Endothelial cell of umbilical vein (primary cell): ENCODE data around the gene MTTP. TPM values are rescaled to one million over a fixed set of nuclear protein-coding genes. Genes with fewer than 3 reads are reported as not detected.

Experiments used
- BruUV-seq: library from RNA; stranded (reverse); fragments of 400-500 nt; replicated peaks from 2 replicates; lab custom pipeline; 2021; lab: Mats Ljungman, UMichigan
- CTCF ChIA-PET: fragments of 300-600, 350-600 bp; sonication (Branson Sonifier 250); formaldehyde crosslinking; loops from one replicate; lab custom pipeline; 2021; ENCODE audit warnings: antibody characterized with exemption, inconsistent platforms; lab: Charles Lee
- POLR2A ChIA-PET: fragments of 300-600, 350-600 bp; sonication (Branson Sonifier 250); formaldehyde crosslinking; loops from one replicate; lab custom pipeline; 2021; ENCODE audit warnings: antibody characterized with exemption, inconsistent platforms; lab: Charles Lee
- DNase-seq: peaks from one replicate; pipeline ENCODE4 v3.0.0-alpha.2; 2011; ENCODE audit warnings: low read depth, low spot score
- FAIRE-seq: peaks from 2 replicates; lab custom pipeline; 2011; peaks lifted over from hg19 to GRCh38; lab: Jason Lieb, UNC
- H2AFZ ChIP-seq: 2 replicates; pipeline ENCODE4 v1.6.0; 2012; ENCODE audit warnings: low read depth, low read length, control low read depth, inconsistent platforms
- H3K27ac ChIP-seq: 2 replicates; pipeline ENCODE4 v1.5.1; 2011; ENCODE audit warnings: low read depth, mild to moderate bottlenecking, control low read depth, low read length, moderate library complexity; ENCODE audit not compliant: insufficient read depth
- H3K27me3 ChIP-seq, 2 experiments: 2 replicates each; pipeline versions ENCODE4 v1.6.0 to v1.6.1; 2011; ENCODE audit warnings: low read length in 2 of 2, mixed read lengths in 1 of 2; ENCODE audit not compliant: control insufficient read depth in 2 of 2, insufficient read depth in 2 of 2
- H3K36me3 ChIP-seq, 2 experiments: 2 replicates in 1 of 2; 3 replicates in 1 of 2; pipeline ENCODE4 v1.5.1; 2011; ENCODE audit warnings: low read length in 2 of 2, mild to moderate bottlenecking in 1 of 2, moderate library complexity in 1 of 2; ENCODE audit not compliant: control insufficient read depth in 2 of 2, insufficient read depth in 2 of 2; ENCODE audit errors: extremely low read depth in 1 of 2
- H3K4me1 ChIP-seq: 3 replicates; pipeline ENCODE4 v1.5.1; 2011; ENCODE audit warnings: mild to moderate bottlenecking, low read length; ENCODE audit not compliant: control insufficient read depth, insufficient read depth; ENCODE audit errors: extremely low read depth
- H3K4me2 ChIP-seq: 2 replicates; pipeline ENCODE4 v1.6.1; 2011; ENCODE audit warnings: low read length, control low read depth, mixed read lengths; ENCODE audit not compliant: insufficient read depth
- H3K4me3 ChIP-seq, 3 experiments: fragments of 200-600 bp in 1 of 3; sonication (generic), shearing (Covaris generic) in 1 of 3; replicated peaks in 1 of 3; 2 replicates each; pipeline ENCODE4 v1.5.1; 2011 to 2016; ENCODE audit warnings: control low read depth in 3 of 3, low read length in 3 of 3, mild to moderate bottlenecking in 2 of 3, inconsistent platforms in 1 of 3, low read depth in 1 of 3, moderate library complexity in 1 of 3; ENCODE audit not compliant: insufficient read depth in 1 of 3
- H3K79me2 ChIP-seq: 2 replicates; pipeline ENCODE4 v1.6.0; 2012; ENCODE audit warnings: low read length, inconsistent platforms; ENCODE audit not compliant: control insufficient read depth, insufficient read depth
- H3K9ac ChIP-seq: replicated peaks from 2 replicates; pipeline ENCODE3; 2011; ENCODE audit warnings: low read length, control low read depth; ENCODE audit not compliant: insufficient read depth; ENCODE audit errors: extremely low read depth
- H3K9me1 ChIP-seq: replicated peaks from 3 replicates; pipeline ENCODE4 v1.6.0; 2011; ENCODE audit warnings: mild to moderate bottlenecking, low read length; ENCODE audit not compliant: control insufficient read depth, insufficient read depth; ENCODE audit errors: extremely low read depth
- H3K9me3 ChIP-seq: replicated peaks from 2 replicates; pipeline ENCODE4 v1.5.1; 2012; ENCODE audit warnings: low read length, inconsistent platforms; ENCODE audit not compliant: control insufficient read depth, insufficient read depth
- H4K20me1 ChIP-seq: replicated peaks from 2 replicates; pipeline ENCODE3; 2011; ENCODE audit warnings: mild to moderate bottlenecking, low read length; ENCODE audit not compliant: control insufficient read depth, insufficient read depth; ENCODE audit errors: extremely low read depth
- CTCF ChIP-seq, 2 donors: IDR thresholded peaks; 1 replicate in 1 of 2; 2 replicates in 1 of 2; pipeline ENCODE4 v1.5.1; 2011; ENCODE audit warnings: low read length in 2 of 2, mild to moderate bottlenecking in 2 of 2, moderate library complexity in 2 of 2, control low read depth in 1 of 2, inconsistent platforms in 1 of 2, low read depth in 1 of 2; ENCODE audit not compliant: insufficient read depth in 1 of 2; ENCODE audit errors: extremely low read depth in 1 of 2
- EZH2 ChIP-seq: IDR thresholded peaks from 2 replicates; pipeline ENCODE4 v1.6.1; 2012; ENCODE audit warnings: borderline replicate concordance, low read depth, mild to moderate bottlenecking, moderate library complexity, low read length, inconsistent platforms; ENCODE audit not compliant: severe bottlenecking
- FOS ChIP-seq: IDR thresholded peaks from 2 replicates; pipeline ENCODE4 v1.6.1; 2011; ENCODE audit warnings: mild to moderate bottlenecking, low read length, moderate library complexity, borderline replicate concordance; ENCODE audit not compliant: insufficient read depth
- GATA2 ChIP-seq: IDR thresholded peaks from 2 replicates; pipeline ENCODE4 v1.7.0; 2011; ENCODE audit warnings: low read depth, mild to moderate bottlenecking, moderate library complexity, mixed read lengths, low read length; ENCODE audit not compliant: insufficient read length, insufficient read depth
- MAX ChIP-seq: IDR thresholded peaks from 2 replicates; pipeline ENCODE4 v1.6.1; 2011; ENCODE audit not compliant: insufficient read depth, insufficient read length
- MYC ChIP-seq: IDR thresholded peaks from one replicate; pipeline ENCODE4 v1.6.1; 2011; ENCODE audit warnings: mild to moderate bottlenecking, low read depth, low read length
- POLR2A ChIP-seq: IDR thresholded peaks from 2 replicates; pipeline ENCODE4 v1.6.1; 2012; ENCODE audit warnings: low read depth, mild to moderate bottlenecking, control low read depth, low read length
- POLR2AphosphoS5 ChIP-seq: IDR thresholded peaks from 2 replicates; pipeline ENCODE4 v1.6.1; 2012; ENCODE audit warnings: low read depth, mild to moderate bottlenecking, control low read depth, low read length, moderate library complexity; ENCODE audit not compliant: insufficient read depth
- dilution Hi-C: fragments of 300-500 bp; cut with MboI; formaldehyde crosslinking; loops from one replicate; pipeline ENCODE4 v1.15.0; 2019; ENCODE audit warnings: low sequenced_read_pairs; ENCODE audit not compliant: extremely low pct_ligation_motif_present
- intact Hi-C: fragments of 100-400 bp; cut with micrococcal nuclease; formaldehyde crosslinking; loops from one replicate; pipeline ENCODE4 v1.10.0; 2022
- polyA plus RNA-seq, 4 experiments: library from polyadenylated mRNA; depleted of rRNA in 3 of 4; stranded (reverse) in 3 of 4; unstranded in 1 of 4; fragments of >200 nt; gene quantifications; 2 replicates each; pipeline versions ENCODE4 v1.2.1 to v1.2.3, GENCODE V29; 2011 to 2012; ENCODE audit warnings: missing spikeins in 1 of 4
- total RNA-seq: library from RNA; stranded (reverse); gene quantifications from 2 replicates; pipeline ENCODE4 v1.2.3, GENCODE V29; 2021

Gene MTTP
- total and polyA plus RNA-seq, 2 donors (not counting 3 experiments of a cell fraction or from before 2014, with no cell fraction given), result not detected

DNA sequence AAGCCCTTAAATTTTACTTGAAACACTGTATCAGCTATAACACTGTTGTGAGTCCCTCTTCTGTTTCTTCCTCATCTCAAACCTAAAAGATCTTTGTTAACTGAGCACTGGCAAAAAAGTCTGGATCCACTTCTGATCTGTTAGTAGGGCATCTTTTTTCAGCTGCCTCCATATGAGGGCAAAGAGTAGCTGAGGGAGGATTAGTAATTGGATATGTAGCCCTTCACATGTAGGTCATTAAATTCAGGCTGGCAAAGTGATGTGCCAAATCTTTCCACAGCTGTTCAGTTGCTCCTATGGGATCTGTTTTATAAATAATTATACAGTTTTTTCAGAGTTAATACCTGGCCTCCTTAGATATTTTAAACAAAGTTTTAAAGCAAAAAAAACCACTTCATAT is 9.7 kb upstream of the MTTP start:
- no TSS peak for BruUV-seq

DNA sequence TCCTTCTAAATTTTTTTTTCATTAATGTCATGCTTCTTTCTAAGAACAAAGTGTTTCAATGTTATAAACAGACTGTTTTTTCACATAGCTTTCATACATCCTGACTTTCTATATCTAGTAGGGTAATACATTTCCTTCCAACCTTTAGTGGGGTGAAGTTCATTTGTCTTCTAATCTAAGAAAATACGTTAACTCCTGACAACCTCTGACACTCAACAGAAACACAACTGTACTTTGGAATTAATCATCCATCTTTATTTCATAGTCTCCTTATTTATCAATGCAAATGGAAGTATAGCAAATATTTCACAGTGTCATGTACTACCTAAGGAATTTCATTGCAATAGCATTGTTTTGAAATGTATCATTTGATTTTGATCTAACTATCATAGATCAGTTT is 2.7 kb upstream of the MTTP start:
- no peaks in the 10 kb centered on the region for H3K36me3 ChIP-seq
- no peak overlapping the region for H3K4me2 ChIP-seq
- H3K9me3 ChIP-seq, result no peaks in the 10 kb centered on the region
- no peaks in the 10 kb centered on the region for H3K4me1 ChIP-seq
- H3K79me2 ChIP-seq, result no peaks in the 10 kb centered on the region
- no peaks in the 10 kb centered on the region for H4K20me1 ChIP-seq
- dilution Hi-C loops (no loop called here), intact Hi-C loops (loop anchor here (10.0 kb wide), 1 partner anchor 1273 kb away; no protein-coding TSS in a partner anchor)
- H3K4me3 ChIP-seq, result no peak overlapping the region
- CTCF ChIA-PET, result interaction anchor here (1.1 kb wide), 1 partner anchor 9 kb away, joined by 3 read pairs; the partner anchor contains the start of gene TRMT10A
- no TSS peak for BruUV-seq
- no peak for FAIRE-seq
- TF ChIP-seq GATA2, result no peak
- TF ChIP-seq CTCF (IDR thresholded peaks at IDR 0.05; ENCODE audit: extremely low read depth in 1 of 2, insufficient read depth in 1 of 2, low read depth in 1 of 2, low read length in 2 of 2), result no peak
- no peak for TF ChIP-seq MAX
- TF ChIP-seq MYC, result no peak
- TF ChIP-seq FOS, result no peak
- no peak for TF ChIP-seq EZH2
- no peak for TF ChIP-seq POLR2A
- no peak overlapping the region for H3K9ac ChIP-seq
- H3K27me3 ChIP-seq, result peaks cover 6 to 39% of the 10 kb centered on the region in 2 experiments
- DNase-seq, result no peak
- POLR2A ChIA-PET, result no interaction called here
- H3K27ac ChIP-seq, result no peak overlapping the region
- H3K9me1 ChIP-seq, result no peaks in the 10 kb centered on the region
- no peak overlapping the region for H2AFZ ChIP-seq

More for the DNA sequence above, 9.7 kb upstream of the MTTP start:
- H3K79me2 ChIP-seq, result no peaks in the 10 kb centered on the region
- H3K9me3 ChIP-seq, result no peaks in the 10 kb centered on the region
- intact Hi-C loops (loop anchor here (5.0 kb wide), 5 partner anchors 638 to 1782 kb away; partner anchors contain the start of genes EIF4E, PPP3CA, RAP1GDS1 and STPG2), dilution Hi-C loops (no loop called here)
- TF ChIP-seq MYC (no peak), POLR2AphosphoS5 (no peak), GATA2 (no peak), FOS (no peak), POLR2A (no peak), EZH2 (no peak)
- CTCF ChIA-PET, result interaction anchor here (2.5 kb wide), 1 partner anchor 243 kb away, joined by 18 read pairs; no protein-coding TSS in a partner anchor
- no peaks in the 10 kb centered on the region for H3K36me3 ChIP-seq
- no peak overlapping the region for H3K4me2 ChIP-seq
- H3K9ac ChIP-seq, result no peak overlapping the region
- H3K4me3 ChIP-seq, result no peak overlapping the region
- H3K4me1 ChIP-seq, result peaks cover 6% of the 10 kb centered on the region
- H3K27ac ChIP-seq, result no peak overlapping the region
- POLR2A ChIA-PET, result no interaction called here
- H3K9me1 ChIP-seq, result no peaks in the 10 kb centered on the region
- H3K27me3 ChIP-seq, result peaks cover 3 to 20% of the 10 kb centered on the region in 2 experiments
- DNase-seq, result no peak
- no peak for FAIRE-seq
- no peak overlapping the region for H2AFZ ChIP-seq
- no peaks in the 10 kb centered on the region for H4K20me1 ChIP-seq
